KOPT-K1 (cell line): Measurements from ENCODE around the gene NUDT17.
A peak's percentile ranks its signal among the peaks of the same experiment; 100 is the strongest.
"Not testable (repeated sequence)": the region's sequence is repeated elsewhere in the genome, so short reads cannot be mapped to it uniquely, and the experiment has no call there.

Experiments
- H3K27ac ChIP-seq: fragments of 200-600 bp; sonication (generic); 2 replicates; pipeline ENCODE4 v1.5.1; 2016; ENCODE audit warnings: antibody characterized with exemption, mild to moderate bottlenecking, low read depth, low read length; ENCODE audit not compliant: poor library complexity, severe bottlenecking
- H3K36me3 ChIP-seq: fragments of 200-600 bp; sonication (generic); 2 replicates; pipeline ENCODE4 v1.5.1; 2017; ENCODE audit warnings: antibody characterized with exemption, mild to moderate bottlenecking, low read length, moderate library complexity; ENCODE audit not compliant: insufficient read depth
- H3K9me3 ChIP-seq: fragments of 200-600 bp; sonication (generic); 2 replicates; pipeline ENCODE4 v1.5.1; 2017; ENCODE audit warnings: antibody characterized with exemption, low read length, mild to moderate bottlenecking; ENCODE audit not compliant: insufficient read depth, poor library complexity, severe bottlenecking

The NUDT17 gene

DNA sequence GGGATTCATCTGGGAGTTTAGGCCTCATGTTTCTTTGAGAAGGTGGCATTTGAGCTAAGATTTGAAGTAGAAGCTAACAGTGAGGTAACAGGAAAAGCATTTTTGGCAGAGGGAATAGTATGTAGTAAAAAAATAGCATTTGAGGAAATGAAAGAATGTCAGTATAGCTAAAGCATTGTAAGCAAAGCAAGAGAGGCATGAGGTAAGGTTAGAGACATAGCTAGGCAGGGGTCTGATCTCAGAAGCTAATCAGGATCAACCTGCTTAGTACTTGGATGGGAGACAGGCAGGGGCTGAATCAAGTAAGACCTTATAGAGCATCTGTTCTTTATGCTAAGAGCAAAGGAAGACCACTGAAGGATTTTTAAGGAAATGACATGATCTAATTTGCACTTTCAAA is 17.5 kb upstream of the NUDT17 start:
- peaks cover 74% of the 10 kb centered on the region for H3K36me3 ChIP-seq
- H3K27ac ChIP-seq = no peak overlapping the region
- no peaks in the 10 kb centered on the region for H3K9me3 ChIP-seq

DNA sequence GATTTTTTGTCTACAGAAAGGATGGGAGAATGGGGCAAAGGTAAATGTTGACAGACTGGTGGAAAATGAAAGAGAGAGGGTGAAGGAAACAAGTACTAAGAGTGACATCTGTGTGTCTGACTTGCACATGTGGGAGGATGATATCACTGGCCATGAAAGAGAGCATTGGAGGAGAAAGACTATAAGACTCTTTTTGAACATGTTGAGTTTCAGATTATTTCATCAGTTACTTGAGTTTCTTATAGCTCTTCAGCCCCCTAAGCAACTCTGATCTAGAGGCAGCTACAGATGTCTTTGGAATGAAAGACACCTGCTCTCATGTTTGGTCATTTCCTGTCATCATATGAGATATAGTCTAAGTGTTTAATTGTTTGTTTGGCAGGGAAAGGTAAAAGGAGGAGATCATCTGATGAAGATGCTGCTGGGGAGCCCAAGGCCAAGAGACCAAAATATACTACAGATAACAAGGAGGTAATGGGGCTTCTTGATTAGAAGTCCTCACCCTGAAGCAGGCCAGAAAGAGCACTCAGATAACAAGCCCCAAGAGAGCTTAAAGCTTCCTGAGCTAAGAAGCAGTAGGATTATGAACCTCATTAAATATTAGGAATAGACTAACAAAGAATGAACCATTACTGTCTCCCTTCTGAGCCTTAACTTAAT is 16.9 kb upstream of the NUDT17 start:
- Histone ChIP-seq H3K27ac (no peak overlapping the region), H3K36me3 (peaks cover 80% of the 10 kb centered on the region), H3K9me3 (no peaks in the 10 kb centered on the region)

DNA sequence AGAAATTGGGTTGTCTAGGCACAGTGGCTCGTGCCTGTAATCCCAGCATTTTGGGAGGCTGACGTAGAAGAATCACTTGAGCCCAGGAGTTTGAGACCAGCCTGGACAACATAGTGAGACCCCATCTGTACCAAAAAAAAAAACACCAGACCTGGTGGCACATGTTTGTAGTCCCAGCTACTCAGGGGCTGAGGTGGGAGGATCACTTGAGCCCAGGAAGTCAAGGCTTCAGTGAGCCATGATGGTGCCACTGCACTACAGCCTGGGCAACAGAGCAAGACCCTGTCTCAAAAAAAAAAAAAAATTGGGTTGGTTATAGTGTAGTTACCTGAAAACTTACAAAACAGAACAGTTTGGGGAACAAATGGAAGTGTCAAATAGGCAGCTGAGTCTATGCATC is 14.6 kb upstream of the NUDT17 start:
- H3K9me3 ChIP-seq, H3K27ac ChIP-seq: not testable (repeated sequence)
- H3K36me3 ChIP-seq = peaks cover 100% of the 10 kb centered on the region

DNA sequence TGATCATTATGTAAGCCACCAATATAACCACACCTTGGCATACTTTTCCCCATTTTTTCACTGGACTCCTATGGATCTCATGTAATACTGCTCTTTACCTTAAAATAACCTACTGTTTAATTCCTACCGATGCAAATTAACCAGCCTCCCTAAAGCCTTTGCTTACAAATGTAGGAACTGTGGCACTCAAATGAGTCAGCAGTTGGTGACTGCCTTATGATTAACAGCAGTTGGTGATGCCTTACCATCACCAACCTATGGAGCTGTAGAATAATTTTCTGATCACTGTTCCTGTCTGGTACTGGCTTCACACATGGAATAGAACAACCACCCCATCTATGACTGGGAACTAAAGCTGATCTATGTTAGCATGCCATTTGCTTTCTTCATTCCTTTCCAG is 7.8 kb upstream of the NUDT17 start:
- Histone ChIP-seq H3K36me3 (peaks cover 100% of the 10 kb centered on the region), H3K9me3 (no peaks in the 10 kb centered on the region), H3K27ac (no peak overlapping the region)

DNA sequence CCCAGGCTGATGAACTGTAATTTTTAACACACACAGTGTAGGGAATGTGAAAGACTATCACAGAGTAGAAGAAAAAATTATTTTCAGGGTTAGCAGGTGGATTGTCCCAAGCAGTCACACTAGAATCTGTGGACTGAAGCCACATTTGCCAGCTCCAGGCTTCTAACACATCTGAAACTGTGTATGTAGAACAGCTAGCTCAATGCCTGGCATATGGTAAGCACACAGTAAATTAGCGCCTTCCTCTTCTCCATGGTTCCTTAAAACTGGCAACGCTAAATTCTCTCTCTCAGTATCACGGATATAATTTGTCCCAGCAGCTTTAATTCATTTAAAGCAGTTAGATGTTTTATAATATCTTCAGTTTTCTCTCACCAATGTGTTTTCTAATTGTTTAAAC is 2.4 kb upstream of the NUDT17 start:
- peaks cover 59% of the 10 kb centered on the region for H3K36me3 ChIP-seq
- no peak overlapping the region for H3K27ac ChIP-seq
- no peaks in the 10 kb centered on the region for H3K9me3 ChIP-seq

DNA sequence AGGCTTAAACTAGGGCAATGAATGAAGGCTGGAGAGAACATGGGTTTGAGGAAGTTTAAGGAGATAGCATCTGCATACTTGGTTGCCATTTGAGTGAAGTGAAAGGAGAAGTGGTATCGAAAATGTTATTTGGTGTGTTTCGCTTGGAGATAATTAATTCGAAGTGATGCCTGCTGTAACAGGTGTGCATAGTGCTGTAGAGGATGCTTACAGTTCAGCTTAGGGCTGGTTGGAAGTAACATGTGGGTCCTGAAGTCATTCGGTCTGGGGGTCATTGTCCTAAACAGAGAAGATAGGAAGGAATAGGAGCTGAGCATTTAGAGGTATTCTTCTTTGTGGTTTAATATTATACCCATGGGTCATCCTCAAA is 301 bp upstream of the NUDT17 start:
- H3K27ac ChIP-seq = peak overlapping the region; percentile 60
- no peaks in the 10 kb centered on the region for H3K9me3 ChIP-seq
- H3K36me3 ChIP-seq = peaks cover 55% of the 10 kb centered on the region

DNA sequence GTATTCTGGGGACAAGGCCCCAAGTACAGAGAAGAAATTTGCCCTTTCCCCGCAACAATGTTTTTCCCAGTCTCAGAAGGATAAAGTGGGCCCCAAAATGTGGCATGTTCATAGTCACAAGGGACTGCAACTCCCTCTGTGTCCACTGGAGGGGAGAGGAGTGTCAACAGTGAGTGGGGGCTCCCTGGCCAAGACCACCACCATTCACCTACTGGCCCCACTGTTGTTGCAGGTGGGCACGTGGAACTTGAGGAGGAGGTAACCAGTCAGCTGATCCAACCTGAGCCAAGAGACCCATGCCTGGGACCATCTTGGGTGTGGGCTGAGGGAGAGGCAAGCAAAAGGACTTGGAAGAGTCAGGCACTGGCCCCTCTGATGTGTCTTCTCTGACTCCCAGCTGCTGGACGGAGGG is 777 bp downstream of the NUDT17 start:
- H3K36me3 ChIP-seq = peaks cover 54% of the 10 kb centered on the region
- H3K27ac ChIP-seq = peak overlapping the region; percentile 60
- no peaks in the 10 kb centered on the region for H3K9me3 ChIP-seq

DNA sequence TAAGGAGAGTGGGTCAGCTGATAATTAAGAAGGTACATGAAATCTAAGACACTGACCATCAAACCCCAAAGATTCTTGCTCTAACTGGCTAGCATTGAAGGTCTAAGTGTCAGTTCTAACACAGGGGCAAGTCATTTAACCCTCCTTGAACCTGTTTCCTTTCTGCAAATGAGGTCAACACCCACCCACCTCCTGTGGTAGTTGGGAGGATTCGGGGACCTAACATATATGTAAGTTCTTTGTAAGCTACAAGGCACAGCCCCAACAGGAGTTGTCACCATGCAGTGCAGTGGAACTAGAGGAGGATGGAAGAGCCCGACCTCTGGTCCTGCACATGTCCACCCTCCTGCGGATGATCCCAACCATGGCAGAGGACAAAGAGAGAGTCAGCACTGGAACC is 2.4 kb downstream of the NUDT17 start:
- no peak overlapping the region for H3K27ac ChIP-seq
- H3K9me3 ChIP-seq = no peaks in the 10 kb centered on the region
- H3K36me3 ChIP-seq = peaks cover 39% of the 10 kb centered on the region

DNA sequence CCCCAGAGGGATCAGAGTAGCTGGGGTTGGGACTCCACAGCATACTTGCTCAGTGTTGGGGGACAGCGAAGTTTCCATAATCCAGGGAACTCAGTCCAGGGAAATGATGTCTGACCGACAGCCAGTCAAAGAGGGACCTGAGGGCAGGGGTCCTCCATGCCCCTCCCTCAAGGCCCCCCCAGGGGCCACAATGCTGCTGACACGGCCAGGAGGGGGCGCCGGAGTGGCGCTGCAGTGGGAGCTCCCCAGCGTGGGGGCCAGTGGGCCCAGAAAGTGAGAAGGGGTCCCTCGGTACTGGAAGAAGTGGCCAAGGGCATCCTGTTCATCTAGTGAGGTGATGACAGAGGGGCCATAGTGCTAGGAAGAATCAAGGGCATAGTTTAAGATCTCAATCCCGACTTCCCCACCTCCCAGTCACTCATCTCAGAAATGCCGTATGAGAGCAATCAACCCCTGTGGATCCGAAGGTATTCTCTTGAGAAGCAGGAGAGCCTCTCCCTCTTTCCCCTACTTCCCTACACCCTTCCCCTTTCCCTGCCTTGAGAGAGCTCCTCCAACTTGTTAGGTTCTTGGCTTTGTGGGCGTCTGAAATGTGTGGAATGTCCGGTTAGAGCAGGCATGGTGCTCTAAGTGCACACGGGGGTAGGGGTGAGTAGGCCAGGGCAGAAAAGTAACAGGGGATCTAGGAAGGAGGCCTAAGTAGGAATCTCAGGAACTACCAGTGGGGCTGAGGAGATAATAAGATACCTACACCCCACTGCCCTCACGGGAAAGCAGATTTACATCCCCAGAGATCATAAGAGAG is 4.1 kb downstream of the NUDT17 start:
- Histone ChIP-seq H3K36me3 (peaks cover 38% of the 10 kb centered on the region), H3K9me3 (no peaks in the 10 kb centered on the region), H3K27ac (no peak overlapping the region)

DNA sequence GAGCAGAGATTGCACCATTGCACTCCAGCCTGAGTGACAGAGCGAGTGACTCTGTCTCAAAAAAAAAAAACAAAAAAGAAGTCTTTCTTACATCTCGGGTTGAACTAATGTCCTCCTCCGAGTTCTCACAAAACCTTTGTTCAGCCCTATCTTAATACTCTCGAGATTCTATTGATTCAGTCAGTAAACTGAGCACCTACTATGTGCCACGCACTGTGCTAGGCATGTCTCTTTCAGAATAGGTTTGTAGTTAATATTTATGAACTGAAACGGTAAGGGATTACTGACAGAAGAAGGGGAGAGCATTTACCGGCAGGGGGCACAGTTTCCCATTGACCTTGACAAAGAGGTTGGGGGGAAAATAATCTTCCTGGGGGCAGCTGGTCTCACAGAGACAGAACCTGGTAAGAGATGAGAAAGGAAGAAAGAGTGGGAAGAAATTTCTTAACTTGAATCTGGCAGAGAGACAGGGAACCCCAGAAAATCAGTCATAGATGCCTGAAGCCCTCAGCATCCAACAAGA is 10.1 kb downstream of the NUDT17 start:
- Histone ChIP-seq H3K36me3 (peaks cover 29% of the 10 kb centered on the region; the same call in 1 of the 2 replicates), H3K9me3 (no peaks in the 10 kb centered on the region), H3K27ac (no peak overlapping the region)

DNA sequence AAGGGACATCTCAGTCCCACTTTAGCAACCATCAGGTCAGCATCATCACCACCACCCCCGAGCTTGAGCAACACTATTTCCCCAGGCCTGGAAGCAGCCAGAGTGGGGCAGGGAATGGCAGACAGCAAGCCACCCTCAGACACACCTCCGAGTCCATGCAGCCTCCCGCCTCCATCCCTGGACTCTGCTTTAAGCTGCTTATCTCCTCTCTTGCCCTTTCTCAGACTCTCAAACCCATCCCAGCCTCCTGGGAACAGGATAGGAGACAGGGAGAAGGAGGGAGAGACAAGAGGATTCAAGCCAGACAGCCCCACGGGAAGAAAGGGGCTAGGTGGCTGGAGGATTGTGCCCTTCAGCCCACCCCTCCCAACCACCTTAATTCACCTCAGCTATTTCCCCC is 11.7 kb downstream of the NUDT17 start:
- peaks cover 20% of the 10 kb centered on the region; the same call in 1 of the 2 replicates for H3K36me3 ChIP-seq
- no peaks in the 10 kb centered on the region for H3K9me3 ChIP-seq
- no peak overlapping the region for H3K27ac ChIP-seq

DNA sequence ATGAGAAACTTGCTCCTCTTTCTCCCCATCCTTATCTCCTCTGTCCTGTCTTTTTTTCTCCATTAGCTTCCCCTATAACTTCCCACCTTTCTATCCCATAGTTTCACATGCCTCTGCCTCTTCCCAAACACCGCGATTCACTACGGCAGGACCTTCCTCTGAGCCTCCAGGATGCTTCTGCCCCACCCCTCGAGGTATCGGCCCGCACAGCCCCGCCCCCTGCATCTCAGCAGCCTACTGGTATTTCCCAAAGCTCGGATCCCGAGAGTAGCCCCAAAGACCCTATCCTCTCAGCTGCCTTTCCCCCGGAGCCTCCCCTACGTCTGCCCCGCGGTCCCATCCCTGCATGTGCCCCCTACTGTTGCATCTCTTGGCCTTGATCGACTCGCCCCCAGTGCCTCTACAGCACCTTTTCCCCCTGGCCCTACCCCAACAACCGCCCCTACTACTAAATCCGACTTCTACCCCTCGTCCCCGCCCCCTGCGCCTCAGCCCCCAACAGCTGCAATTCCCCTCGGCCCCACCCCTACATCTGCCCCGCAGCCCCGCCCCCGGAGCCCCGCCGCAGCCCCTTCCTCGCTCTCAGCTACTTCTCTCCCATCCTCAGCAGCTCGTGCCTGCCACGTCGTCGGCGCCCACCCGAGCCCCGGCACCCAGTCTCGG is 12.9 kb downstream of the NUDT17 start:
- Histone ChIP-seq H3K27ac (peak overlapping the region; percentile 71), H3K9me3 (no peaks in the 10 kb centered on the region), H3K36me3 (peaks cover 20% of the 10 kb centered on the region; the same call in 1 of the 2 replicates)

DNA sequence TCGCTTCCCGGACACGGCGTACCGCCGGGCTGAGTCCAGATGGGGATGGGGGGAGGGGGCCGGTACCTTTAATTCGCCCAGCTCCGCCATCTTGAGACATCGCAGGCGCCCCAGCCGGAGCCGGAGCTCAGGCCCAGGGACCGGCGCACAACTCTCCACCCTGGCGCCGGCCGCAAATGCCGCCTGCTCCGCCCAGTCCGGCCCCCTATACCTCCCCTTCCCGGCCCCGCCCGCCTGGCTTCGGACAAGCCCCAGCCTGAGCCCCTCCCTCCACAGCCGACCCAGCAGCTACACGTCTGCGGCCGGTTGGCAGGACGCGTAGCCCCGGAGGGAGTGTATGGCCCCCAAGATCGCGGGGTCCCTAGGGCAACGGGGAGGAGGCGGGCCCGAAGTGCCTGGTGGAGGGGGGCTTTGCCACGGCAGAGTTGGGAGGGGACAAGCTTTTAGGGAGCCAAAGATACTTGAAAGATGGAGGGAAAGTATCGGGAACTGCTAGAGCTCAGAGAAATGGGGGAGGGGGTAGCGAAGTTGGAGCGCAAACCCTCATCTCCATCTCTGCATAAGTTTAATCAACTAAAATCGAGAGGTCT is 13.6 kb downstream of the NUDT17 start, which contains the start of gene PIAS3:
TSS of gene PIAS3 (minus strand) at position 181 of the 590 bp plus-strand sequence. CDS start at position 90, 91 bp downstream.
- peak within 1 kb of the TSS; percentile 71 for H3K27ac ChIP-seq
- no peaks in the 10 kb centered on the region for H3K9me3 ChIP-seq
- peaks cover 16% of the 10 kb centered on the region; the same call in 1 of the 2 replicates for H3K36me3 ChIP-seq

DNA sequence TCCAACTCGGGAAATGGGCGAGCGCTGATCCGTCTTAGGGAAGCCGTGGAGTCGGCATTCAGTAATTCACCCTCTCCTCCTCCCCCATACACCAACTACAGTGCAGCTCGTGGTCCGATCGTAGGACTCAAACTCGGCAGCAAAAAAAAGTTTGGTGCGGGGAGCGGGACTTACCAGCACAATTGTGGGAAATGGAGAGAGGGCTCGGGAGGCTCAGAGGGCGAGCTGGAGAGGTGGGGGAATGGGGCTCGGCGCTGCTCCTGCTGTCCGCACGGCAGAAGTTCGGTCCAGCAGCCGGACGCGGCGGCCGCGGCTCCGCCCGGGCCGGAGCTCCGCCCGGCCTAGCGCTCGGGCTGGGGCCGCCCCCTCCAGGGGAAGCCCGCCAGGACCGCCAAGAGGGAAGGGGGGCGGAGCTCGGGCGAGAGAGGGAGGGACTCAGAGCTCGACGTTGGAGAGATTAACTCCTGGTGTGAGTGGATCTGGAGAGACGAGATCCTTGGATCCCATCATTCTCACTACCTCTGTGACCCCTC is 14.1 kb downstream of the NUDT17 start:
- H3K27ac ChIP-seq = peak overlapping the region; percentile 71

More for the DNA sequence above, 14.1 kb downstream of the NUDT17 start:
- H3K36me3 ChIP-seq = peaks cover 10% of the 10 kb centered on the region; the same call in 1 of the 2 replicates
- H3K9me3 ChIP-seq = no peaks in the 10 kb centered on the region
